Measurements from ENCODE around the gene NHSL2. TPM values are rescaled to one million over a fixed set of nuclear protein-coding genes. Genes with fewer than 3 reads are reported as not detected.

Gene NHSL2
- polyA plus RNA-seq, 3 donors = 16.6 to 39.8 (median 22.8) TPM

DNA sequence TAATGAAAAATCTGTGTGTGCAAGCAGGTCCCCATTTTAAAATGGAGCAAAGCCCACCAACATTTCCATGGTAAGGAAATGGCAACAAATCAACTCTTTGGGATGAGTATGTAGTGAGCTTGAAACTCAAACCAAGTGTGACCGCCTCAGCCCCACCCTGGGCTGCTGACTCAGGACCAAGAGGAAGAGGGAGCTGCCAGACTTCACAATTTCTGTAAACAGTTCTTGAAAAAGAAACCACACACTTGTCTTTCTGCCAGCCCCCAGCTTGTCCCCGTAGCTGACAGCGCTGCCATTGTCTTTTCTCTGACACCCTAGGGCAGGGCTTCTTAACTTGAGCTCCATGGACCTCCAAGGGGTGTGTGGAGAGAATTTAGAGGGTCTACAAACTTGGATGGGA, 210.7 kb downstream of the NHSL2 start:
- peaks cover 64 to 76% of the 10 kb centered on the region in 2 donors for H3K4me1 ChIP-seq (ENCODE audit: control insufficient read depth in 1 of 2, insufficient read depth in 2 of 2, low read length in 2 of 2)
- peaks cover 70% of the 10 kb centered on the region for H3K4me1 Mint-ChIP-seq
- no peaks in the 10 kb centered on the region for H3K27me3 ChIP-seq (ENCODE audit: control insufficient read depth in 2 of 2, insufficient read depth in 2 of 2, low read length in 2 of 2)
- H2AFZ ChIP-seq (ENCODE audit: insufficient read depth, low read depth, low read length, poor library complexity, severe bottlenecking) = no peak overlapping the region
- peak; percentile 74 to 80 (median 76) for DNase-seq
- peak overlapping the region; percentile 24 to 62 for H3K4me3 Mint-ChIP-seq
- H3K27ac Mint-ChIP-seq = peak overlapping the region; percentile 95 to 98 (median 97)
- WGBS (ENCODE audit: insufficient coverage) = no CpG with 5 or more reads among the region's 3 CpGs
- H3K9me3 ChIP-seq (replicated peaks in 1 of 2; ENCODE audit: control insufficient read depth in 1 of 2, insufficient read depth in 1 of 2, low read length in 2 of 2) = no peaks in the 10 kb centered on the region
- H3K4me2 ChIP-seq (replicated peaks; ENCODE audit: extremely low read depth, low read length, poor library complexity, severe bottlenecking) = peak overlapping the region; percentile 41
- H3K9ac ChIP-seq (ENCODE audit: insufficient read depth, low read length, poor library complexity, severe bottlenecking) = peak overlapping the region; percentile 59
- TF ChIP-seq CTCF (IDR thresholded peaks at IDR 0.05) = no peak
- peaks cover 14% of the 10 kb centered on the region in 2 donors for H3K36me3 Mint-ChIP-seq
- intact Hi-C loops (cut with micrococcal nuclease) = loop anchor here (10.0 kb wide), 2 partner anchors 57 to 67 kb away; no protein-coding TSS in a partner anchor
- peak overlapping the region in 1 of 3 experiments; percentile 36 for H3K4me3 ChIP-seq (replicated peaks in 1 of 3; ENCODE audit: low read depth in 2 of 3, low read length in 3 of 3)
- H4K20me1 ChIP-seq (ENCODE audit: insufficient read depth, low read length) = no peaks in the 10 kb centered on the region
- H3K9me3 Mint-ChIP-seq = peaks cover 0 to 5% (median 0%) of the 10 kb centered on the region in 7 donors
- peaks cover 91% of the 10 kb centered on the region for H3K79me2 ChIP-seq (ENCODE audit: insufficient read depth, low read length)
- H3K27ac ChIP-seq (ENCODE audit: low read depth in 1 of 2, low read length in 2 of 2) = peak overlapping the region; percentile 92 to 97
- no peaks in the 10 kb centered on the region for H3K36me3 ChIP-seq (replicated peaks in 1 of 2; ENCODE audit: control insufficient read depth in 1 of 2, insufficient read depth in 2 of 2, low read length in 2 of 2)
- peaks cover 0 to 36% (median 0%) of the 10 kb centered on the region in 3 donors for H3K27me3 Mint-ChIP-seq (ENCODE audit: low read depth in 3 of 3)

DNA sequence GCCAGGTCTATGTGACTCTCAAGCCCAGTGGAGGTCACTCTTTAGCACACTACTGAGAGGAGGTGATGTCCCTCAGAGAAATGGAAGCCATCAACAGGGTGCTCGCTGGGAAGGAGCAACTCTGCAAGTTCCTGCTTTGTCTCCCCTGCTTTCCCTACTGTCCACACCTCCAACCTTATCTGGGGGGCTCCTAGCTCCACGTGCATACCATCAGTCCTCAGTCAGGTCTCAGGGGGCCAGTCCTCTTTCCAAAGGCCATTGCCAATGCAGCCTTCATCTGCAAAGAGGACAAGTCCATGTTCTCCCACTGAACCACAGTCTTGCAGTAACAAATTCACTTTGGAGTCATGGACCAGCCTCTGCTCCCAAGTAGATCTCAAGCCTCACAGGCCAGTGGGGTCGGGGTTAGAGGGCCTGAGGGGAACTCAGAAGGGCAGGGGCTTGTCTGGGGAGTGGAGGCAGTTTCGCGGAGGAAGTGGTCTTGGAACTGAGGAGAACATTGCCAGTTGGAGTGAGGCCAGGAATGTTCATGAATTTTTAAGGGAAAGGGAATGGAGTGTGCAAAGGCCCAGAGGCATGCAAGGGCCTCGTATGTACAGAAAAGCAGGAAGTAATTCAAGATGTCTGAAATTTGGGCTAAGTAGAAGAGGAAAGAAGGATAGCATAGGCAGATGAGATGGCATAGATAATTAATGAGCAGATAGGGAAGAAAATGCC, 212.1 kb downstream of the NHSL2 start:
- Histone ChIP-seq H3K27me3 (ENCODE audit: control insufficient read depth in 2 of 2, insufficient read depth in 2 of 2, low read length in 2 of 2) (no peaks in the 10 kb centered on the region), H3K9ac (ENCODE audit: insufficient read depth, low read length, poor library complexity, severe bottlenecking) (peak overlapping the region; percentile 45), H3K9me3 (replicated peaks in 1 of 2; ENCODE audit: control insufficient read depth in 1 of 2, insufficient read depth in 1 of 2, low read length in 2 of 2) (no peaks in the 10 kb centered on the region), H3K4me2 (replicated peaks; ENCODE audit: extremely low read depth, low read length, poor library complexity, severe bottlenecking) (no peak overlapping the region), H3K4me3 (replicated peaks in 1 of 3; ENCODE audit: low read depth in 2 of 3, low read length in 3 of 3) (peak overlapping the region in 1 of 3 experiments; percentile 36), H4K20me1 (ENCODE audit: insufficient read depth, low read length) (no peaks in the 10 kb centered on the region), H2AFZ (ENCODE audit: insufficient read depth, low read depth, low read length, poor library complexity, severe bottlenecking) (no peak overlapping the region), H3K27ac (ENCODE audit: low read depth in 1 of 2, low read length in 2 of 2) (peak overlapping the region; percentile 92 to 97), H3K79me2 (ENCODE audit: insufficient read depth, low read length) (peaks cover 85% of the 10 kb centered on the region), H3K4me1 (ENCODE audit: control insufficient read depth in 1 of 2, insufficient read depth in 2 of 2, low read length in 2 of 2) (peaks cover 78 to 90% of the 10 kb centered on the region in 2 donors), H3K36me3 (replicated peaks in 1 of 2; ENCODE audit: control insufficient read depth in 1 of 2, insufficient read depth in 2 of 2, low read length in 2 of 2) (no peaks in the 10 kb centered on the region)
- no peak for TF ChIP-seq CTCF (IDR thresholded peaks at IDR 0.05)
- 53% methylated on average over 4 of the region's 6 CpGs for WGBS (ENCODE audit: insufficient coverage)
- Mint-ChIP-seq H3K4me1 (peaks cover 78% of the 10 kb centered on the region), H3K36me3 (peaks cover 12% of the 10 kb centered on the region in 2 donors), H3K27ac (peak overlapping the region; percentile 92 to 98 (median 96)), H3K27me3 (ENCODE audit: low read depth in 3 of 3) (peaks cover 0 to 34% (median 0%) of the 10 kb centered on the region in 3 donors), H3K4me3 (peak overlapping the region in 1 of 2 donors; percentile 30), H3K9me3 (peaks cover 0 to 5% (median 0%) of the 10 kb centered on the region in 7 donors)
- intact Hi-C loops (cut with micrococcal nuclease) = loop anchor here (2.0 to 10.0 kb wide), 3 partner anchors 14 to 68 kb away; no protein-coding TSS in a partner anchor
- no peak for DNase-seq
